Activated CD8-positive, alpha-beta memory T cell treated with anti-CD3 and anti-CD28 coated beads for 24 hours (primary cell): Measurements from ENCODE around the gene SPRR1A.

Experiments
- DNase-seq: peaks from one replicate; pipeline ENCODE4 v3.0.0-alpha.2; 2020

The SPRR1A gene

DNA sequence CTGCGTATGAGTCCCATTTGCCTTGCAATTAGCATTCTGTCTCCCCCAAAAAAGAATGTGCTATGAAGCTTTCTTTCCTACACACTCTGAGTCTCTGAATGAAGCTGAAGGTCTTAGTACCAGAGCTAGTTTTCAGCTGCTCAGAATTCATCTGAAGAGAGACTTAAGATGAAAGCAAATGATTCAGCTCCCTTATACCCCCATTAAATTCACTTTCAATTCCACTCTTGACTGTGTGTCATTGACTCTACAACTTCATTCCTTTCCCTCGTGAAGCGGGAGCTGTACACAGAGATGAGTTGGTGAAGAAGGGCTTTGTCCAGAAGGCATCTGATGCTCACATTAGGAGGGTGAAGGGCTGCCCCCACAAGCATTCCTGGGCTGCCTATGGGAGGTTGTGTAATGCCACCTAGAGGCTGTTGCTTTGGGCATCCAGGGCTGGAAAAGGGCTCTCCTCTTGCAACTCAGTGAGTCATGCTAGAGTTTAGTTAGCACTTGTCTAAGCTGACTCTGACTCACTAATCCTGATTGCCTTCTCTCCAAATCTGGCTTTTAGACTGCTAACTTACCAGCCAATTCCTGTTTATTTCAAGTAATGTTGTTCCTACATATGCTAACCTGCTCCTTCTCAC is 48.9 kb downstream of the SPRR1A start:
- no peak for DNase-seq

- DNase-seq, result no peak
Observed at GRCh38 chr1:153035211-153035610, 51.3 kb downstream of the SPRR1A start.
